Keratinocyte (primary cell): Measurements from ENCODE around the gene MOGAT2. TPM values are rescaled to one million over a fixed set of nuclear protein-coding genes. Genes with fewer than 3 reads are reported as not detected.

Experiments
- DNase-seq: peaks from one replicate; pipeline ENCODE4 v3.0.0-alpha.2; 2011; ENCODE audit warnings: low read depth, missing footprints, low spot score
- FAIRE-seq: peaks from 2 replicates; lab custom pipeline; 2011; peaks lifted over from hg19 to GRCh38; lab: Jason Lieb, UNC
- H2AFZ ChIP-seq: 2 replicates; pipeline ENCODE4 v1.6.0; 2012; ENCODE audit warnings: low read length, control low read depth, inconsistent platforms; ENCODE audit not compliant: control insufficient read depth
- H3K27ac ChIP-seq: 2 replicates; pipeline ENCODE4 v1.5.1; 2011; ENCODE audit warnings: low read length; ENCODE audit not compliant: control insufficient read depth, insufficient read depth
- H3K27me3 ChIP-seq: 3 replicates; pipeline ENCODE4 v1.6.0; 2011; ENCODE audit warnings: low read length; ENCODE audit not compliant: control insufficient read depth, insufficient read depth; ENCODE audit errors: extremely low read depth
- H3K36me3 ChIP-seq, 2 experiments: 2 replicates in 1 of 2; 3 replicates in 1 of 2; pipeline ENCODE4 v1.5.1; 2011; ENCODE audit warnings: low read length in 2 of 2, mild to moderate bottlenecking in 1 of 2; ENCODE audit not compliant: control insufficient read depth in 2 of 2, insufficient read depth in 2 of 2; ENCODE audit errors: extremely low read depth in 1 of 2
- H3K4me1 ChIP-seq: 3 replicates; pipeline ENCODE4 v1.5.1; 2011; ENCODE audit warnings: low read length; ENCODE audit not compliant: control insufficient read depth, insufficient read depth; ENCODE audit errors: extremely low read depth
- H3K4me2 ChIP-seq: 3 replicates; pipeline ENCODE4 v1.6.0; 2011; ENCODE audit warnings: low read depth, low read length; ENCODE audit not compliant: control insufficient read depth, insufficient read depth; ENCODE audit errors: extremely low read depth
- H3K4me3 ChIP-seq, 3 experiments: fragments of 200-600 bp in 1 of 3; sonication (generic) in 1 of 3; 2 replicates in 2 of 3; 3 replicates in 1 of 3; pipeline ENCODE4 v1.5.1; 2011 to 2016; ENCODE audit warnings: low read length in 3 of 3, mild to moderate bottlenecking in 3 of 3, control low read depth in 2 of 3, inconsistent platforms in 1 of 3, low read depth in 1 of 3, mixed read lengths in 1 of 3, mixed run types in 1 of 3, moderate library complexity in 1 of 3; ENCODE audit not compliant: control insufficient read depth in 2 of 3, insufficient read depth in 2 of 3; ENCODE audit errors: extremely low read depth in 1 of 3
- H3K79me2 ChIP-seq: 2 replicates; pipeline ENCODE4 v1.6.0; 2012; ENCODE audit warnings: low read length; ENCODE audit not compliant: control insufficient read depth, insufficient read depth
- H3K9ac ChIP-seq: 3 replicates; pipeline ENCODE4 v1.6.0; 2011; ENCODE audit warnings: low read length; ENCODE audit not compliant: control insufficient read depth, insufficient read depth; ENCODE audit errors: extremely low read depth
- H3K9me1 ChIP-seq: 3 replicates; pipeline ENCODE4 v1.6.0; 2011; ENCODE audit warnings: low read length; ENCODE audit not compliant: control insufficient read depth, insufficient read depth; ENCODE audit errors: extremely low read depth
- H3K9me3 ChIP-seq: 2 replicates; pipeline ENCODE4 v1.5.1; 2012; ENCODE audit warnings: low read depth, low read length; ENCODE audit not compliant: control insufficient read depth
- H4K20me1 ChIP-seq: 3 replicates; pipeline ENCODE4 v1.6.0; 2011; ENCODE audit warnings: low read length; ENCODE audit not compliant: control insufficient read depth, insufficient read depth; ENCODE audit errors: extremely low read depth
- EZH2 ChIP-seq: IDR thresholded peaks from one replicate; pipeline ENCODE4 v1.6.1; 2012; ENCODE audit warnings: inconsistent platforms, mild to moderate bottlenecking, low read length, moderate library complexity
- dilution Hi-C: fragments of 300-500 bp; cut with MboI; formaldehyde crosslinking; loops from one replicate; pipeline ENCODE4 v1.7.0; 2020; ENCODE audit warnings: low sequenced_read_pairs; ENCODE audit not compliant: extremely low pct_ligation_motif_present
- polyA plus RNA-seq, 5 experiments: library from polyadenylated mRNA; depleted of rRNA in 3 of 5; stranded (reverse) in 3 of 5; stranded (forward) in 1 of 5; unstranded in 1 of 5; fragments of >200 nt; gene quantifications; 1 replicate in 1 of 5; 2 replicates in 3 of 5; 3 replicates in 1 of 5; pipeline versions ENCODE4 v1.2.1 to v1.2.3, GENCODE V29; 2011 to 2012; ENCODE audit warnings: missing spikeins in 2 of 5, low read depth in 1 of 5, low replicate concordance in 1 of 5
- TF ChIP-seq, protein P1 (sequence below), 3 experiments: IDR thresholded peaks in 1 of 3; conservative IDR thresholded peaks in 1 of 3; optimal IDR thresholded peaks in 1 of 3; 2 replicates in 2 of 3; 3 replicates in 1 of 3; pipeline versions ENCODE3 to v1.5.1; 2011; ENCODE audit warnings: low read length in 3 of 3, mild to moderate bottlenecking in 3 of 3, moderate library complexity in 2 of 3, control low read depth in 1 of 3, inconsistent platforms in 1 of 3; ENCODE audit not compliant: insufficient read depth in 2 of 3; ENCODE audit errors: extremely low read depth in 1 of 3

Gene MOGAT2
- polyA plus RNA-seq, 1 donor (not counting 4 experiments of a cell fraction or from before 2014, with no cell fraction given), result not detected

DNA sequence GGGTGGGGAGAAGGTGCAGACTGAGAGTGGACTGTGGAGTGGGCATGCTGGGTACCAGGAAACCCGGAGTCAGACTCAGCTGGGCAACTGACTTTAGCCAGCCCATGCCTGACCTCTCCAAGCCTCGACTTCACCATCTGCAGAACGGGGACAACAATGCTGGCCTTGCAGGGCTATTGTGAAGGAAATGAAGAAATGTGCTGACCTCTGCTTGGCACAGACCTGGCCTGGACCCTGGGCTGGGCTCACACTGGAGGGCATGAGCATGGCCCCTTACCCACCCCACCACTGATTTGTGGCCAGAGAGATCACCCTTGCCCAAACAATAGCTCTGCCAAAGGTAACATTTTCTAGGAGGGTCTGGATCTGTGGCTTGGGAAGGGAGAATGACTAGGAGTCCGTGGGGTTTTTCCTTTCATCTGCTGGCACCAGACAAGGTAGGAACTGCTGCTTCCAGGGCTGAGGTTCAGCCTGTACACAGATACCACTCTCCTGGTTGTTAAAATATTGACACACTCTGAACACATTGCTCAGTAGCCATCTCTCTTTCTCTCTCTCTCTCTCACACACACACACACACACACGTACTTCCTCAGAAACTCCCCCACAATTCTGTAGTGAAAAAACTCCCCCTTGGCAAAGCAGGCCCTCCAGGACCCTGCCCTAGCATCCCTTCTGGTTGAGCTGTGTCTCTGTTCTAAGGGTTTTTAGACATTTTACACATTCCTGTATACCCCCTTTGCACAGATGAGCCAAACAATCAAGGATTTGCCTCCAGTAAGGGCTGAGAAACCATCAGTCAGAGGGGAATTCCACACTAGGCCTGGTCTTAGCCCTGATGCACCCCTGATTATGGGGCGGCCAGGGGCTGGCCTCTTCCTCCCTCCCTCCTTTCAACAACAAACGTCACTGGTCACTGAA lies 1.0 kb downstream of the MOGAT2 start:
- no peak for TF ChIP-seq EZH2
- TF ChIP-seq, protein P1, sequence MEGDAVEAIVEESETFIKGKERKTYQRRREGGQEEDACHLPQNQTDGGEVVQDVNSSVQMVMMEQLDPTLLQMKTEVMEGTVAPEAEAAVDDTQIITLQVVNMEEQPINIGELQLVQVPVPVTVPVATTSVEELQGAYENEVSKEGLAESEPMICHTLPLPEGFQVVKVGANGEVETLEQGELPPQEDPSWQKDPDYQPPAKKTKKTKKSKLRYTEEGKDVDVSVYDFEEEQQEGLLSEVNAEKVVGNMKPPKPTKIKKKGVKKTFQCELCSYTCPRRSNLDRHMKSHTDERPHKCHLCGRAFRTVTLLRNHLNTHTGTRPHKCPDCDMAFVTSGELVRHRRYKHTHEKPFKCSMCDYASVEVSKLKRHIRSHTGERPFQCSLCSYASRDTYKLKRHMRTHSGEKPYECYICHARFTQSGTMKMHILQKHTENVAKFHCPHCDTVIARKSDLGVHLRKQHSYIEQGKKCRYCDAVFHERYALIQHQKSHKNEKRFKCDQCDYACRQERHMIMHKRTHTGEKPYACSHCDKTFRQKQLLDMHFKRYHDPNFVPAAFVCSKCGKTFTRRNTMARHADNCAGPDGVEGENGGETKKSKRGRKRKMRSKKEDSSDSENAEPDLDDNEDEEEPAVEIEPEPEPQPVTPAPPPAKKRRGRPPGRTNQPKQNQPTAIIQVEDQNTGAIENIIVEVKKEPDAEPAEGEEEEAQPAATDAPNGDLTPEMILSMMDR (optimal IDR thresholded peaks at IDR 0.05 in 1 of 3, IDR thresholded peaks at IDR 0.05 in 1 of 3, conservative IDR thresholded peaks at IDR 0.05 in 1 of 3; ENCODE audit: extremely low read depth in 1 of 3, insufficient read depth in 2 of 3, low read length in 3 of 3), result no peak
- Histone ChIP-seq H3K4me3 (no peak overlapping the region), H3K4me2 (no peak overlapping the region), H3K79me2 (no peaks in the 10 kb centered on the region), H2AFZ (no peak overlapping the region), H4K20me1 (no peaks in the 10 kb centered on the region), H3K36me3 (no peaks in the 10 kb centered on the region), H3K27ac (no peak overlapping the region), H3K9me1 (no peaks in the 10 kb centered on the region), H3K9me3 (no peaks in the 10 kb centered on the region), H3K27me3 (peaks cover 12% of the 10 kb centered on the region), H3K4me1 (peaks cover 4% of the 10 kb centered on the region), H3K9ac (no peak overlapping the region)
- DNase-seq (no peak), FAIRE-seq (no peak)
- dilution Hi-C loops, result no loop called here

DNA sequence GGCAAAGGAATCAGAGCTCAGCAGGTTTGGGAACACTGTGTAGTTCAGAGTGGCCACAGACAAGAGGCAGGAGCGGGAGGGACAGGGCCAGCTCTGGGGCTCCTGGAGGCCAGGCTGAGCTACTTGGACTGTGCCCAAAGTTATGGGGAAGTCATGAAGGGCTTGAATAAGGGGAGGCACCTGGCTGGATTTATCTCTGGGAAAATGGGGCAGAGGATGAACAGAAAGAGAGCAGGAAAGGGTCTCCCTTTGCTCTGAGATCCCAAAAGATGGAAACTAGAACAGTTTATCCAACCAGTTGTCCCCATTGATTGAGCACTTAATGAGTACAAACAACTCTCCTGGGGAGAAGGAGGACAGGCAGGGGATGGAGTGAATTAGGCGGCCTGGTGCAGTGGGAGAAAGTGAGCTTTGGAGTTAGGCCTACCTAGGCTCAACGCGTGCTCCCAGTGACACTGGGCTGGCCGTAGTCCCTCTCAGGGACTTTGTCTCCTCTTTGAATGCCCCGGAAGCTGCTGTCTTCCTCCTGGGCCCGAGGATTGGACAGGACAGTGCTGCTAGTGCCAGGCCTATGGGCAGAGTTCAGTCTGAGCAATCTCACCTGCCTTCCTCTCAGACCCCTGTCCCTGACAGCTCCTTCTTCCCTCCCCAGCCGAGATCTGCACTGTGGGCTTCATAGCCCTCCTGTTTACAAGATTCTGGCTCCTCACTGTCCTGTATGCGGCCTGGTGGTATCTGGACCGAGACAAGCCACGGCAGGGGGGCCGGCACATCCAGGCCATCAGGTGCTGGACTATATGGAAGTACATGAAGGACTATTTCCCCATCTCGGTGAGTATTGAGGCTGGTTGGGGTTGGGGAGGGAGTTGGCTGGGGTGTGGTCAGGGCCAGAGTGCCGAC lies 2.0 kb downstream of the MOGAT2 start:
- Histone ChIP-seq H3K9me1 (no peaks in the 10 kb centered on the region), H3K9me3 (no peaks in the 10 kb centered on the region), H2AFZ (no peak overlapping the region), H3K4me2 (no peak overlapping the region), H3K79me2 (no peaks in the 10 kb centered on the region), H3K9ac (no peak overlapping the region), H3K4me3 (no peak overlapping the region), H3K4me1 (peaks cover 8% of the 10 kb centered on the region), H3K27ac (no peak overlapping the region), H3K27me3 (peaks cover 12% of the 10 kb centered on the region), H3K36me3 (no peaks in the 10 kb centered on the region), H4K20me1 (no peaks in the 10 kb centered on the region)
- DNase-seq (no peak), FAIRE-seq (no peak)
- dilution Hi-C loops, result no loop called here
- no peak for TF ChIP-seq EZH2
- TF ChIP-seq, protein P1 (optimal IDR thresholded peaks at IDR 0.05 in 1 of 3, IDR thresholded peaks at IDR 0.05 in 1 of 3, conservative IDR thresholded peaks at IDR 0.05 in 1 of 3; ENCODE audit: extremely low read depth in 1 of 3, insufficient read depth in 2 of 3, low read length in 3 of 3), result no peak
